ENCODE results near the gene AGXT2.

Gene AGXT2

DNA sequence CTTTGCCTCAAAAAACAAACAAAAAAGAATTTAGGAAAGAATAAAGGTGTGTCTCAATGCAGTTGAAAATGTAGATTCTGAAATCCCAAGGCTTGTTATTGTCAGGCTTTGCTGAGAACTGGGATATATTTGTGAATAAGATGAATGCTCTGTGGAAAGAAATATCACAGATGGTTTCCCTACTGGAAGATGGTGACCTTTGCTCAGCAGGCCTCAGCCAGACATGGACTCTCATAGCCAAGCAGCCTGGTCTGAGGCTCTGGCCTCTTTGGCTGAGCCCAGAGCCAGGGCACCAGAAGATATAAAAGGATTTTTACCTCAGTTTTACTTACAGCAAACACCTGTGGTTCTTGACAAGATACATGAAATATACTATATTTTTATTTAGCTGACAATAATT is 37.1 kb downstream of the AGXT2 start:
- Histone ChIP-seq H3K4me3 (ENCODE audit: low read length) (no peak overlapping the region), H3K27ac (ENCODE audit: low read length) (no peak overlapping the region), H3K4me1 (ENCODE audit: insufficient read depth, low read length) (no peaks in the 10 kb centered on the region), H3K36me3 (ENCODE audit: insufficient read depth, low read depth, low read length) (no peaks in the 10 kb centered on the region), H3K9ac (ENCODE audit: low read depth, low read length) (no peak overlapping the region), H3K9me3 (ENCODE audit: insufficient read depth, low read depth, low read length) (no peaks in the 10 kb centered on the region), H3K27me3 (ENCODE audit: insufficient read depth, low read length) (no peaks in the 10 kb centered on the region)

- Histone ChIP-seq H3K9ac (ENCODE audit: low read depth, low read length) (no peak overlapping the region), H3K27ac (ENCODE audit: low read length) (no peak overlapping the region), H3K4me3 (ENCODE audit: low read length) (no peak overlapping the region), H3K36me3 (ENCODE audit: insufficient read depth, low read depth, low read length) (no peaks in the 10 kb centered on the region), H3K9me3 (ENCODE audit: insufficient read depth, low read depth, low read length) (no peaks in the 10 kb centered on the region), H3K4me1 (ENCODE audit: insufficient read depth, low read length) (no peaks in the 10 kb centered on the region; the same call in 1 of the 2 replicates), H3K27me3 (ENCODE audit: insufficient read depth, low read length) (no peaks in the 10 kb centered on the region)
These were observed 38.1 kb downstream of the AGXT2 start for GRCh38 chr5:35009657-35010056.

- H3K36me3 ChIP-seq (ENCODE audit: insufficient read depth, low read depth, low read length), result no peaks in the 10 kb centered on the region
- no peak overlapping the region for H3K27ac ChIP-seq (ENCODE audit: low read length)
- H3K4me1 ChIP-seq (ENCODE audit: insufficient read depth, low read length), result peaks cover 2% of the 10 kb centered on the region; the same call in 1 of the 2 replicates
- no peaks in the 10 kb centered on the region for H3K9me3 ChIP-seq (ENCODE audit: insufficient read depth, low read depth, low read length)
- H3K27me3 ChIP-seq (ENCODE audit: insufficient read depth, low read length), result no peaks in the 10 kb centered on the region
- H3K4me3 ChIP-seq (ENCODE audit: low read length), result no peak overlapping the region
- H3K9ac ChIP-seq (ENCODE audit: low read depth, low read length), result no peak overlapping the region
These were observed 38.7 kb downstream of the AGXT2 start for GRCh38 chr5:35009019-35009418.

DNA sequence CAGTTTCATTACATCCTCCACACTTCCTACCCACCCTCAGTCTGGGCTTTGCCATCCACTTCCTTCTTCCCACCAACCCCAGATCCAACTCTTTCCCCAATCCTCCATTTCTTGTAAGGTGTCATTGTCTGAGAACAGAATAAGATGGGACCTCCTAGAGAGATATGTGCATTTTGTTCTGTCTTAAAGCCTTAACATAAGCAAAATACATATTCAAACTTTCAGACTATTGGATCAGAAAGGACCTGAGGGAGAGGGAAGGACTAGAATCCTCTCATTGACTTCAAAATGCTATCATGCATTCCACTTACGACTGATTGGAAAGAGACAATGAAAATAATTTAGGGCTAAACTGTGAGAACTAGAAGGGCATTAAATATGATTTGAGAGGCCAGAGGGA is 43.0 kb downstream of the AGXT2 start:
- H3K4me3 ChIP-seq (ENCODE audit: low read length), result no peak overlapping the region
- H3K36me3 ChIP-seq (ENCODE audit: insufficient read depth, low read depth, low read length), result no peaks in the 10 kb centered on the region
- no peaks in the 10 kb centered on the region for H3K27me3 ChIP-seq (ENCODE audit: insufficient read depth, low read length)
- peaks cover 4% of the 10 kb centered on the region; the same call in 1 of the 2 replicates for H3K4me1 ChIP-seq (ENCODE audit: insufficient read depth, low read length)
- H3K9me3 ChIP-seq (ENCODE audit: insufficient read depth, low read depth, low read length), result no peaks in the 10 kb centered on the region
- H3K27ac ChIP-seq (ENCODE audit: low read length), result no peak overlapping the region
- H3K9ac ChIP-seq (ENCODE audit: low read depth, low read length), result no peak overlapping the region

- Histone ChIP-seq H3K27me3 (ENCODE audit: insufficient read depth, low read length) (no peaks in the 10 kb centered on the region), H3K27ac (ENCODE audit: low read length) (no peak overlapping the region), H3K4me3 (ENCODE audit: low read length) (no peak overlapping the region), H3K4me1 (ENCODE audit: insufficient read depth, low read length) (peaks cover 4% of the 10 kb centered on the region; the same call in 1 of the 2 replicates), H3K36me3 (ENCODE audit: insufficient read depth, low read depth, low read length) (no peaks in the 10 kb centered on the region), H3K9ac (ENCODE audit: low read depth, low read length) (no peak overlapping the region), H3K9me3 (ENCODE audit: insufficient read depth, low read depth, low read length) (no peaks in the 10 kb centered on the region)
These were observed 43.5 kb downstream of the AGXT2 start for GRCh38 chr5:35004200-35004599.

- no peak overlapping the region for H3K27ac ChIP-seq (ENCODE audit: low read length)
- no peak overlapping the region for H3K9ac ChIP-seq (ENCODE audit: low read depth, low read length)
- H3K9me3 ChIP-seq (ENCODE audit: insufficient read depth, low read depth, low read length), result no peaks in the 10 kb centered on the region
- H3K4me1 ChIP-seq (ENCODE audit: insufficient read depth, low read length), result peaks cover 4% of the 10 kb centered on the region; the same call in 1 of the 2 replicates
- no peaks in the 10 kb centered on the region for H3K27me3 ChIP-seq (ENCODE audit: insufficient read depth, low read length)
- no peaks in the 10 kb centered on the region for H3K36me3 ChIP-seq (ENCODE audit: insufficient read depth, low read depth, low read length)
- H3K4me3 ChIP-seq (ENCODE audit: low read length), result no peak overlapping the region
These were observed 44.5 kb downstream of the AGXT2 start for GRCh38 chr5:35003018-35003957.

- H3K9ac ChIP-seq (ENCODE audit: low read depth, low read length), result no peak overlapping the region
- no peak overlapping the region for H3K4me3 ChIP-seq (ENCODE audit: low read length)
- no peak overlapping the region for H3K27ac ChIP-seq (ENCODE audit: low read length)
- H3K9me3 ChIP-seq (ENCODE audit: insufficient read depth, low read depth, low read length), result no peaks in the 10 kb centered on the region
- no peaks in the 10 kb centered on the region for H3K27me3 ChIP-seq (ENCODE audit: insufficient read depth, low read length)
- no peaks in the 10 kb centered on the region for H3K36me3 ChIP-seq (ENCODE audit: insufficient read depth, low read depth, low read length)
- H3K4me1 ChIP-seq (ENCODE audit: insufficient read depth, low read length), result peaks cover 4% of the 10 kb centered on the region; the same call in 1 of the 2 replicates
These were observed 45.3 kb downstream of the AGXT2 start for GRCh38 chr5:35002459-35002858.

- Histone ChIP-seq H3K36me3 (ENCODE audit: insufficient read depth, low read depth, low read length) (no peaks in the 10 kb centered on the region), H3K27me3 (ENCODE audit: insufficient read depth, low read length) (no peaks in the 10 kb centered on the region), H3K9me3 (ENCODE audit: insufficient read depth, low read depth, low read length) (no peaks in the 10 kb centered on the region), H3K4me1 (ENCODE audit: insufficient read depth, low read length) (peaks cover 4% of the 10 kb centered on the region; the same call in 1 of the 2 replicates), H3K27ac (ENCODE audit: low read length) (no peak overlapping the region), H3K9ac (ENCODE audit: low read depth, low read length) (no peak overlapping the region), H3K4me3 (ENCODE audit: low read length) (no peak overlapping the region)
These were observed 45.9 kb downstream of the AGXT2 start for GRCh38 chr5:35001842-35002241.

GRCh38 chr5:34998058-34998789 is 49.5 kb downstream of the AGXT2 start:
- H3K36me3 ChIP-seq (ENCODE audit: insufficient read depth, low read depth, low read length), result no peaks in the 10 kb centered on the region
- no peak overlapping the region for H3K4me3 ChIP-seq (ENCODE audit: low read length)
- H3K27ac ChIP-seq (ENCODE audit: low read length), result no peak overlapping the region
- H3K27me3 ChIP-seq (ENCODE audit: insufficient read depth, low read length), result no peaks in the 10 kb centered on the region
- no peaks in the 10 kb centered on the region for H3K9me3 ChIP-seq (ENCODE audit: insufficient read depth, low read depth, low read length)
- no peaks in the 10 kb centered on the region for H3K4me1 ChIP-seq (ENCODE audit: insufficient read depth, low read length)
- H3K9ac ChIP-seq (ENCODE audit: low read depth, low read length), result no peak overlapping the region

DNA sequence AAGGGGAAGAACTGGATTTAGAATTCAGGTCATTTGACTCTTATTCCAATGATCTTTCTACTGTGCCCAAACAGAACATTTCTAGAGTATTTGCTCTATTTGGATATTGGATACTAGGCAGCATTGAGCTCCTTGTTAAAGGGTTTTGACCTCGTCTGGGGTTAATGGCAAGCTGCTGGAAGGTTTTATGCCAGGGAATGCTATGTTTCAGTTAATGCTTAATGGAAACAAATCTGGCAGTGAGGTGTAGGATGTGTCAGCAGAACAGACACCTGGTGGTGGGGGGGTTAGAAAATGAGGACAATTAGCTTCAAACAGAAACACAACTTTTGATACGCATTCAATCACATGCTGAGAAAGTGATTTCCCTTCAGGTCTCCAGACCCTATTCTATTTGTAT is 51.5 kb downstream of the AGXT2 start:
- Histone ChIP-seq H3K27me3 (ENCODE audit: insufficient read depth, low read length) (no peaks in the 10 kb centered on the region), H3K36me3 (ENCODE audit: insufficient read depth, low read depth, low read length) (no peaks in the 10 kb centered on the region), H3K9ac (ENCODE audit: low read depth, low read length) (no peak overlapping the region), H3K4me1 (ENCODE audit: insufficient read depth, low read length) (no peaks in the 10 kb centered on the region), H3K27ac (ENCODE audit: low read length) (no peak overlapping the region), H3K4me3 (ENCODE audit: low read length) (no peak overlapping the region), H3K9me3 (ENCODE audit: insufficient read depth, low read depth, low read length) (no peaks in the 10 kb centered on the region)

- no peaks in the 10 kb centered on the region for H3K36me3 ChIP-seq (ENCODE audit: insufficient read depth, low read depth, low read length)
- H3K27ac ChIP-seq (ENCODE audit: low read length), result no peak overlapping the region
- no peak overlapping the region for H3K9ac ChIP-seq (ENCODE audit: low read depth, low read length)
- H3K9me3 ChIP-seq (ENCODE audit: insufficient read depth, low read depth, low read length), result no peaks in the 10 kb centered on the region
- H3K4me1 ChIP-seq (ENCODE audit: insufficient read depth, low read length), result no peaks in the 10 kb centered on the region
- H3K4me3 ChIP-seq (ENCODE audit: low read length), result no peak overlapping the region
- no peaks in the 10 kb centered on the region for H3K27me3 ChIP-seq (ENCODE audit: insufficient read depth, low read length)
These were observed 53.8 kb downstream of the AGXT2 start for GRCh38 chr5:34993951-34994350.

Data from iPS-20b (cell line).